ENCODE data around the gene GABRB1.

GRCh38 chr4:47106561-47106960, 75.2 kb downstream of the GABRB1 start:
- TF ChIP-seq CEBPB (IDR thresholded peaks at IDR 0.05) (no peak), JUN (IDR thresholded peaks at IDR 0.05) (no peak), POLR2A (IDR thresholded peaks at IDR 0.05; ENCODE audit: low read length) (no peak), SMC3 (IDR thresholded peaks at IDR 0.05) (no peak), ZNF302 (CRISPR knock-in tag; IDR thresholded peaks at IDR 0.05) (no peak), POLR2AphosphoS2 (conservative IDR thresholded peaks at IDR 0.05; ENCODE audit: low read length) (no peak), CTCF (IDR thresholded peaks at IDR 0.05) (no peak)
